ENCODE results near the gene CALCR.

- TF ChIP-seq POLR2A (IDR thresholded peaks at IDR 0.05) (no peak), CTCF (IDR thresholded peaks at IDR 0.05) (no peak)
Observed at GRCh38 chr7:93463764-93464163, 110.8 kb downstream of the CALCR start.

Measured in breast epithelium (tissue), 3 donors.